ENCODE data around the gene UEVLD. TPM values are rescaled to one million over a fixed set of nuclear protein-coding genes. Genes with fewer than 3 reads are reported as not detected.

Gene UEVLD
- total RNA-seq, 3 donors from 2014 or later = 28.5 to 54.4 (median 28.8) TPM

- intact Hi-C loops (cut with DNase I; ENCODE audit: low total_unique reads) = no loop called here
- H3K4me3 ChIP-seq = no peak overlapping the region
- no peaks in the 10 kb centered on the region for H3K4me1 ChIP-seq
- H3K36me3 ChIP-seq = no peaks in the 10 kb centered on the region
- no peak overlapping the region for H3K27ac ChIP-seq
- H3K9me3 ChIP-seq = no peaks in the 10 kb centered on the region
- DNase-seq (ENCODE audit: low spot score in 2 of 2) = no peak
- no peak for TF ChIP-seq CTCF (IDR thresholded peaks at IDR 0.05)
- no peak for TF ChIP-seq POLR2AphosphoS5 (IDR thresholded peaks at IDR 0.05)
- TF ChIP-seq POLR2A (IDR thresholded peaks at IDR 0.05) = no peak
- H3K27me3 ChIP-seq = no peaks in the 10 kb centered on the region
Measured at GRCh38 chr11:18564149-18564548, 24.4 kb downstream of the UEVLD start.

GRCh38 chr11:18563090-18563730, 25.3 kb downstream of the UEVLD start:
- Histone ChIP-seq H3K4me3 (no peak overlapping the region), H3K36me3 (no peaks in the 10 kb centered on the region), H3K9me3 (no peaks in the 10 kb centered on the region), H3K27ac (no peak overlapping the region), H3K27me3 (no peaks in the 10 kb centered on the region), H3K4me1 (no peaks in the 10 kb centered on the region)
- intact Hi-C loops (cut with DNase I; ENCODE audit: low total_unique reads) = no loop called here
- DNase-seq (ENCODE audit: low spot score in 2 of 2) = no peak
- TF ChIP-seq CTCF (IDR thresholded peaks at IDR 0.05) = no peak
- TF ChIP-seq POLR2A (IDR thresholded peaks at IDR 0.05) = no peak
- no peak for TF ChIP-seq POLR2AphosphoS5 (IDR thresholded peaks at IDR 0.05)

- no peak overlapping the region for H3K27ac ChIP-seq
- no peaks in the 10 kb centered on the region for H3K27me3 ChIP-seq
- H3K36me3 ChIP-seq = no peaks in the 10 kb centered on the region
- DNase-seq (ENCODE audit: low spot score in 2 of 2) = no peak
- intact Hi-C loops (cut with DNase I; ENCODE audit: low total_unique reads) = no loop called here
- no peak for TF ChIP-seq POLR2A (IDR thresholded peaks at IDR 0.05)
- no peak for TF ChIP-seq CTCF (IDR thresholded peaks at IDR 0.05)
- no peak for TF ChIP-seq POLR2AphosphoS5 (IDR thresholded peaks at IDR 0.05)
- no peaks in the 10 kb centered on the region for H3K9me3 ChIP-seq
- no peak overlapping the region for H3K4me3 ChIP-seq
- H3K4me1 ChIP-seq = no peaks in the 10 kb centered on the region
Measured at GRCh38 chr11:18548001-18548400, 40.5 kb downstream of the UEVLD start.

- no peaks in the 10 kb centered on the region for H3K27me3 ChIP-seq
- no peak overlapping the region for H3K4me3 ChIP-seq
- TF ChIP-seq POLR2A (IDR thresholded peaks at IDR 0.05) (no peak), CTCF (IDR thresholded peaks at IDR 0.05) (peak in 2 of 3 donors; percentile 18 to 32), POLR2AphosphoS5 (IDR thresholded peaks at IDR 0.05) (no peak)
- H3K9me3 ChIP-seq = no peaks in the 10 kb centered on the region
- H3K4me1 ChIP-seq = no peaks in the 10 kb centered on the region
- no peaks in the 10 kb centered on the region for H3K36me3 ChIP-seq
- DNase-seq (ENCODE audit: low spot score in 2 of 2) = no peak
- intact Hi-C loops (cut with DNase I; ENCODE audit: low total_unique reads) = no loop called here
- no peak overlapping the region for H3K27ac ChIP-seq
Measured at GRCh38 chr11:18540207-18541009, 48.1 kb downstream of the UEVLD start.

- H3K27ac ChIP-seq = no peak overlapping the region
- DNase-seq (ENCODE audit: low spot score in 2 of 2) = no peak
- no peaks in the 10 kb centered on the region for H3K4me1 ChIP-seq
- H3K36me3 ChIP-seq = no peaks in the 10 kb centered on the region
- intact Hi-C loops (cut with DNase I; ENCODE audit: low total_unique reads) = no loop called here
- no peak for TF ChIP-seq POLR2A (IDR thresholded peaks at IDR 0.05)
- no peak for TF ChIP-seq POLR2AphosphoS5 (IDR thresholded peaks at IDR 0.05)
- no peak for TF ChIP-seq CTCF (IDR thresholded peaks at IDR 0.05)
- no peak overlapping the region for H3K4me3 ChIP-seq
- no peaks in the 10 kb centered on the region for H3K27me3 ChIP-seq
- no peaks in the 10 kb centered on the region for H3K9me3 ChIP-seq
Measured at GRCh38 chr11:18536209-18536608, 52.3 kb downstream of the UEVLD start.
